Measurements from ENCODE around the gene QPCTL. TPM values are rescaled to one million over a fixed set of nuclear protein-coding genes. Genes with fewer than 3 reads are reported as not detected.

QPCTL gene
- total and polyA plus RNA-seq, 9 of the 15 experiments (the other 6 are each of a cell fraction or from before 2014, with no cell fraction given) = 0.99 to 31.3 (median 12.7) TPM

DNA sequence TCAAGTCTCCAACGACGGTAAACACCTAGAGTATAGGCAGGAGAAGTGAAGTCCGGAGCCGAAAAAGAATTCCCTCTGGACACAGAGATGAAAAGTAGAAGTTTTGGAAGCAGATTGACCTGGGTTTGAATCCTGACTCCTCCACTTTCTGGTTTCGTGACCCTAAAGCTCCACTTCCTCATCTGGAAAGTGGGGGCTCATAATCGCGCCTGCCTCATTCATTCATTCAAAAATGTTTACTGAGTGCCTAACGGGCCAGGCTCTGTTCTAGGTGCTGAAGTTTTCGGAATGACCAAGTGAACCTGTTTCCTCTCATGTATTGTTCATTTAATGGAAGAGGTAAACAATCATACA, 46.1 kb upstream of the QPCTL start (continued):
- TF ChIP-seq CREB1 (IDR thresholded peaks at IDR 0.05) (no peak), CREB1 (CRISPR knock-in tag; IDR thresholded peaks at IDR 0.05) (no peak; the same call in 1 of the 2 replicates), MAFF (IDR thresholded peaks at IDR 0.05; ENCODE audit: low read length) (no peak), ZNF551 (CRISPR knock-in tag; IDR thresholded peaks at IDR 0.05) (no peak), MEF2A (IDR thresholded peaks at IDR 0.05; ENCODE audit: control insufficient read depth, low read depth, low read length) (no peak), ZNF707 (CRISPR knock-in tag; conservative IDR thresholded peaks at IDR 0.05) (no peak), MAFG (tag; conservative IDR thresholded peaks at IDR 0.05) (no peak), WHSC1 (IDR thresholded peaks at IDR 0.05; ENCODE audit: low read length) (no peak)
- TF ChIP-seq, protein P1, sequence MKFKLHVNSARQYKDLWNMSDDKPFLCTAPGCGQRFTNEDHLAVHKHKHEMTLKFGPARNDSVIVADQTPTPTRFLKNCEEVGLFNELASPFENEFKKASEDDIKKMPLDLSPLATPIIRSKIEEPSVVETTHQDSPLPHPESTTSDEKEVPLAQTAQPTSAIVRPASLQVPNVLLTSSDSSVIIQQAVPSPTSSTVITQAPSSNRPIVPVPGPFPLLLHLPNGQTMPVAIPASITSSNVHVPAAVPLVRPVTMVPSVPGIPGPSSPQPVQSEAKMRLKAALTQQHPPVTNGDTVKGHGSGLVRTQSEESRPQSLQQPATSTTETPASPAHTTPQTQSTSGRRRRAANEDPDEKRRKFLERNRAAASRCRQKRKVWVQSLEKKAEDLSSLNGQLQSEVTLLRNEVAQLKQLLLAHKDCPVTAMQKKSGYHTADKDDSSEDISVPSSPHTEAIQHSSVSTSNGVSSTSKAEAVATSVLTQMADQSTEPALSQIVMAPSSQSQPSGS (CRISPR knock-in tag; IDR thresholded peaks at IDR 0.05) = no peak
- TF ChIP-seq, protein P2, sequence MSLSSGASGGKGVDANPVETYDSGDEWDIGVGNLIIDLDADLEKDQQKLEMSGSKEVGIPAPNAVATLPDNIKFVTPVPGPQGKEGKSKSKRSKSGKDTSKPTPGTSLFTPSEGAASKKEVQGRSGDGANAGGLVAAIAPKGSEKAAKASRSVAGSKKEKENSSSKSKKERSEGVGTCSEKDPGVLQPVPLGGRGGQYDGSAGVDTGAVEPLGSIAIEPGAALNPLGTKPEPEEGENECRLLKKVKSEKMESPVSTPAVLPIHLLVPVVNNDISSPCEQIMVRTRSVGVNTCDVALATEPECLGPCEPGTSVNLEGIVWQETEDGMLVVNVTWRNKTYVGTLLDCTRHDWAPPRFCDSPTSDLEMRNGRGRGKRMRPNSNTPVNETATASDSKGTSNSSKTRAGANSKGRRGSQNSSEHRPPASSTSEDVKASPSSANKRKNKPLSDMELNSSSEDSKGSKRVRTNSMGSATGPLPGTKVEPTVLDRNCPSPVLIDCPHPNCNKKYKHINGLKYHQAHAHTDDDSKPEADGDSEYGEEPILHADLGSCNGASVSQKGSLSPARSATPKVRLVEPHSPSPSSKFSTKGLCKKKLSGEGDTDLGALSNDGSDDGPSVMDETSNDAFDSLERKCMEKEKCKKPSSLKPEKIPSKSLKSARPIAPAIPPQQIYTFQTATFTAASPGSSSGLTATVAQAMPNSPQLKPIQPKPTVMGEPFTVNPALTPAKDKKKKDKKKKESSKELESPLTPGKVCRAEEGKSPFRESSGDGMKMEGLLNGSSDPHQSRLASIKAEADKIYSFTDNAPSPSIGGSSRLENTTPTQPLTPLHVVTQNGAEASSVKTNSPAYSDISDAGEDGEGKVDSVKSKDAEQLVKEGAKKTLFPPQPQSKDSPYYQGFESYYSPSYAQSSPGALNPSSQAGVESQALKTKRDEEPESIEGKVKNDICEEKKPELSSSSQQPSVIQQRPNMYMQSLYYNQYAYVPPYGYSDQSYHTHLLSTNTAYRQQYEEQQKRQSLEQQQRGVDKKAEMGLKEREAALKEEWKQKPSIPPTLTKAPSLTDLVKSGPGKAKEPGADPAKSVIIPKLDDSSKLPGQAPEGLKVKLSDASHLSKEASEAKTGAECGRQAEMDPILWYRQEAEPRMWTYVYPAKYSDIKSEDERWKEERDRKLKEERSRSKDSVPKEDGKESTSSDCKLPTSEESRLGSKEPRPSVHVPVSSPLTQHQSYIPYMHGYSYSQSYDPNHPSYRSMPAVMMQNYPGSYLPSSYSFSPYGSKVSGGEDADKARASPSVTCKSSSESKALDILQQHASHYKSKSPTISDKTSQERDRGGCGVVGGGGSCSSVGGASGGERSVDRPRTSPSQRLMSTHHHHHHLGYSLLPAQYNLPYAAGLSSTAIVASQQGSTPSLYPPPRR (CRISPR knock-in tag; IDR thresholded peaks at IDR 0.05; ENCODE audit: borderline replicate concordance) = no peak
- TF ChIP-seq, protein P3, sequence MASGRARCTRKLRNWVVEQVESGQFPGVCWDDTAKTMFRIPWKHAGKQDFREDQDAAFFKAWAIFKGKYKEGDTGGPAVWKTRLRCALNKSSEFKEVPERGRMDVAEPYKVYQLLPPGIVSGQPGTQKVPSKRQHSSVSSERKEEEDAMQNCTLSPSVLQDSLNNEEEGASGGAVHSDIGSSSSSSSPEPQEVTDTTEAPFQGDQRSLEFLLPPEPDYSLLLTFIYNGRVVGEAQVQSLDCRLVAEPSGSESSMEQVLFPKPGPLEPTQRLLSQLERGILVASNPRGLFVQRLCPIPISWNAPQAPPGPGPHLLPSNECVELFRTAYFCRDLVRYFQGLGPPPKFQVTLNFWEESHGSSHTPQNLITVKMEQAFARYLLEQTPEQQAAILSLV (tag; IDR thresholded peaks at IDR 0.05) = no peak
- TF ChIP-seq, protein P4, sequence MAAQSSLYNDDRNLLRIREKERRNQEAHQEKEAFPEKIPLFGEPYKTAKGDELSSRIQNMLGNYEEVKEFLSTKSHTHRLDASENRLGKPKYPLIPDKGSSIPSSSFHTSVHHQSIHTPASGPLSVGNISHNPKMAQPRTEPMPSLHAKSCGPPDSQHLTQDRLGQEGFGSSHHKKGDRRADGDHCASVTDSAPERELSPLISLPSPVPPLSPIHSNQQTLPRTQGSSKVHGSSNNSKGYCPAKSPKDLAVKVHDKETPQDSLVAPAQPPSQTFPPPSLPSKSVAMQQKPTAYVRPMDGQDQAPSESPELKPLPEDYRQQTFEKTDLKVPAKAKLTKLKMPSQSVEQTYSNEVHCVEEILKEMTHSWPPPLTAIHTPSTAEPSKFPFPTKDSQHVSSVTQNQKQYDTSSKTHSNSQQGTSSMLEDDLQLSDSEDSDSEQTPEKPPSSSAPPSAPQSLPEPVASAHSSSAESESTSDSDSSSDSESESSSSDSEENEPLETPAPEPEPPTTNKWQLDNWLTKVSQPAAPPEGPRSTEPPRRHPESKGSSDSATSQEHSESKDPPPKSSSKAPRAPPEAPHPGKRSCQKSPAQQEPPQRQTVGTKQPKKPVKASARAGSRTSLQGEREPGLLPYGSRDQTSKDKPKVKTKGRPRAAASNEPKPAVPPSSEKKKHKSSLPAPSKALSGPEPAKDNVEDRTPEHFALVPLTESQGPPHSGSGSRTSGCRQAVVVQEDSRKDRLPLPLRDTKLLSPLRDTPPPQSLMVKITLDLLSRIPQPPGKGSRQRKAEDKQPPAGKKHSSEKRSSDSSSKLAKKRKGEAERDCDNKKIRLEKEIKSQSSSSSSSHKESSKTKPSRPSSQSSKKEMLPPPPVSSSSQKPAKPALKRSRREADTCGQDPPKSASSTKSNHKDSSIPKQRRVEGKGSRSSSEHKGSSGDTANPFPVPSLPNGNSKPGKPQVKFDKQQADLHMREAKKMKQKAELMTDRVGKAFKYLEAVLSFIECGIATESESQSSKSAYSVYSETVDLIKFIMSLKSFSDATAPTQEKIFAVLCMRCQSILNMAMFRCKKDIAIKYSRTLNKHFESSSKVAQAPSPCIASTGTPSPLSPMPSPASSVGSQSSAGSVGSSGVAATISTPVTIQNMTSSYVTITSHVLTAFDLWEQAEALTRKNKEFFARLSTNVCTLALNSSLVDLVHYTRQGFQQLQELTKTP (IDR thresholded peaks at IDR 0.05; ENCODE audit: low read depth in 1 of 2, partially characterized antibody in 2 of 2) = no peak

Measured in K562 (cell line).